PFSK-1 (cell line): ENCODE results near the gene SLPI.

ENCODE experiments used
- FOXP2 ChIP-seq: optimal IDR thresholded peaks from 2 replicates; pipeline ENCODE3; 2011; ENCODE audit warnings: borderline replicate concordance, control low read depth, inconsistent platforms; ENCODE audit not compliant: insufficient read depth; ENCODE audit errors: extremely low read length, extremely low read depth
- POLR2AphosphoS5 ChIP-seq: IDR thresholded peaks from 2 replicates; pipeline ENCODE4 v1.6.1; 2012; ENCODE audit warnings: low read depth, mild to moderate bottlenecking, control low read depth, low read length, moderate library complexity
- SIN3A ChIP-seq: IDR thresholded peaks from 2 replicates; pipeline ENCODE4 v1.6.1; 2012; ENCODE audit warnings: mild to moderate bottlenecking, low read length, moderate library complexity, borderline replicate concordance; ENCODE audit not compliant: insufficient read depth
- TAF1 ChIP-seq: IDR thresholded peaks from 2 replicates; pipeline ENCODE4 v1.6.1; 2012; ENCODE audit warnings: low read length, control low read depth, borderline replicate concordance; ENCODE audit not compliant: insufficient read depth
- TF ChIP-seq, protein P1 (sequence below), 2 experiments: IDR thresholded peaks; 2 replicates each; pipeline versions ENCODE4 v1.6.1 to v1.8.0; 2011 to 2012; ENCODE audit warnings: low read depth in 2 of 2, low read length in 2 of 2, control low read depth in 1 of 2, inconsistent platforms in 1 of 2, mild to moderate bottlenecking in 1 of 2, moderate library complexity in 1 of 2; ENCODE audit not compliant: insufficient read depth in 1 of 2

The SLPI gene

DNA sequence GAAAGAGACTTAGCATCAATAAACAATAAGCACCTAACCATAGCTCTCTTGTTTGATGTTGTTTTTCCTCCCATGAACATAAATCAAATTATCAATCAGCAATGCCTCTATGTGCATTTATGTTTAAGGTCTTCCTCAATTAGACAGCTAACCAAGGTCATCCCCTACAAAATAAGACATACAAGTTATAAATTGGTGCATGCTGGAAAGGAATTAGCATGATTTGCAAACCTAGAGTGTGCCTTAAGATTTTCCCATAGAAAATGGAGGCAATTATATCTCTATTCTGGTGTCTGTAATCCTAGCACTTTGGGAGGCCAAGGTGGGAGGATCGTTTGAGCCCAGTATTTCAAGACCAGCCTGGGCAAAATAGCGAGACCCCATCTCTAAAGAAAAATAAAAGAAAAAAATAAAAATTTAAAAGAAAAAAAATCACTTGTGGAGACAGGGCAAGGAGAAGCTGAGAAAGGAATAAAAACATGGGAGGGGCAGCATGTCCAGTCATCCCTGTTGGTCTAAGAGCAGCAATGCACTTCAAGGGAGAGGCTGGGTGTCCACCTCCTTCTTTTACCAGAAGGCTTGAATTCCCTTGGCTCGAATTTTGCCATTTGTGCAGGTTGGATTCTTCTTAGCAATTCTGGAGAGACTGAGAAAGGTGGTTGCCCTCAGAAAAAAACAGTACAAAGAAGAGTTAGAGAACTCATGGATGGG lies 9.3 kb upstream of the SLPI start:
- TF ChIP-seq SIN3A (no peak), POLR2AphosphoS5 (no peak), FOXP2 (no peak), TAF1 (no peak)
- TF ChIP-seq, protein P1, sequence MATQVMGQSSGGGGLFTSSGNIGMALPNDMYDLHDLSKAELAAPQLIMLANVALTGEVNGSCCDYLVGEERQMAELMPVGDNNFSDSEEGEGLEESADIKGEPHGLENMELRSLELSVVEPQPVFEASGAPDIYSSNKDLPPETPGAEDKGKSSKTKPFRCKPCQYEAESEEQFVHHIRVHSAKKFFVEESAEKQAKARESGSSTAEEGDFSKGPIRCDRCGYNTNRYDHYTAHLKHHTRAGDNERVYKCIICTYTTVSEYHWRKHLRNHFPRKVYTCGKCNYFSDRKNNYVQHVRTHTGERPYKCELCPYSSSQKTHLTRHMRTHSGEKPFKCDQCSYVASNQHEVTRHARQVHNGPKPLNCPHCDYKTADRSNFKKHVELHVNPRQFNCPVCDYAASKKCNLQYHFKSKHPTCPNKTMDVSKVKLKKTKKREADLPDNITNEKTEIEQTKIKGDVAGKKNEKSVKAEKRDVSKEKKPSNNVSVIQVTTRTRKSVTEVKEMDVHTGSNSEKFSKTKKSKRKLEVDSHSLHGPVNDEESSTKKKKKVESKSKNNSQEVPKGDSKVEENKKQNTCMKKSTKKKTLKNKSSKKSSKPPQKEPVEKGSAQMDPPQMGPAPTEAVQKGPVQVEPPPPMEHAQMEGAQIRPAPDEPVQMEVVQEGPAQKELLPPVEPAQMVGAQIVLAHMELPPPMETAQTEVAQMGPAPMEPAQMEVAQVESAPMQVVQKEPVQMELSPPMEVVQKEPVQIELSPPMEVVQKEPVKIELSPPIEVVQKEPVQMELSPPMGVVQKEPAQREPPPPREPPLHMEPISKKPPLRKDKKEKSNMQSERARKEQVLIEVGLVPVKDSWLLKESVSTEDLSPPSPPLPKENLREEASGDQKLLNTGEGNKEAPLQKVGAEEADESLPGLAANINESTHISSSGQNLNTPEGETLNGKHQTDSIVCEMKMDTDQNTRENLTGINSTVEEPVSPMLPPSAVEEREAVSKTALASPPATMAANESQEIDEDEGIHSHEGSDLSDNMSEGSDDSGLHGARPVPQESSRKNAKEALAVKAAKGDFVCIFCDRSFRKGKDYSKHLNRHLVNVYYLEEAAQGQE (IDR thresholded peaks at IDR 0.05; ENCODE audit: insufficient read depth in 1 of 2, low read depth in 2 of 2, low read length in 2 of 2): no peak

DNA sequence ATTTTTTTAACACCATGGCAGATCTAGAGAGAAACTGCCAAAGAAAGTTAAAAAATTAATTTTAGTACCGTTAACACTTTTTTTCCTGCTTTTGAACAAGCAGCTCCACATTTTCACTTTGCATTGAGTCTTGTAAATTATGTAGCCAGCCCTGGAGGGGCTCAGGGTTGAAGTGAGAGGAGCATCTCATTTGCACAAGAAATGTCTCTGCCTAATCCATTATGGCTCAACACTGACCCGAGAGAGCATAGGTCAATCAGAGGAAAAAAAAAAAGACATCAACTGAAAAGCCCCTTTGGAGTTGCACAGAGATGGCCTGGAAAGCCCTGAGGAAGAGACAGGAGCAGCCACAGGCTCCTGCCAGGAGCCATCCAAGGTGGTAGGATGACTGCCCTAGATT lies 4.3 kb upstream of the SLPI start:
- TF ChIP-seq, protein P1 (IDR thresholded peaks at IDR 0.05; ENCODE audit: insufficient read depth in 1 of 2, low read depth in 2 of 2, low read length in 2 of 2): no peak
- TF ChIP-seq SIN3A (no peak), POLR2AphosphoS5 (no peak), TAF1 (no peak), FOXP2 (no peak)

DNA sequence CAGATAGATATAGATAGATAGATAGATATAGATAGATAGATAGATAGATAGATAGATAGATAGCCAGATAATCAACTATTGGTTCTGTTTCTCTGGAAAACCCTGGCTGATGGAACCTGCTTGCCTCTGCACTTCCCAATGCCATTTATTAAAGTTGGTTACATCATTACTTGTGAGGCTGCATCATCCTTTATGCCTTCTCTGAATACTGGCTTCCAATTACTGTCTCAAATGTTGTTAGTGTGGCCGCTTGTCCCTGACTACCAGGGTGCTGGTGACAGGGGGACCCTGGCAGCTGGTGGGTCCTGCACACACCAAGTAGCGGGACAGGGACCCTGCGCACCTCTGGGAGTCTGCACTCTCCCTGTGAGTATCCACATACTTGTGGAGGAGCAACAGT lies 3.9 kb upstream of the SLPI start:
- no peak for TF ChIP-seq SIN3A
- no peak for TF ChIP-seq FOXP2
- no peak for TF ChIP-seq TAF1
- no peak for TF ChIP-seq POLR2AphosphoS5
- TF ChIP-seq, protein P1 (IDR thresholded peaks at IDR 0.05; ENCODE audit: insufficient read depth in 1 of 2, low read depth in 2 of 2, low read length in 2 of 2): no peak

DNA sequence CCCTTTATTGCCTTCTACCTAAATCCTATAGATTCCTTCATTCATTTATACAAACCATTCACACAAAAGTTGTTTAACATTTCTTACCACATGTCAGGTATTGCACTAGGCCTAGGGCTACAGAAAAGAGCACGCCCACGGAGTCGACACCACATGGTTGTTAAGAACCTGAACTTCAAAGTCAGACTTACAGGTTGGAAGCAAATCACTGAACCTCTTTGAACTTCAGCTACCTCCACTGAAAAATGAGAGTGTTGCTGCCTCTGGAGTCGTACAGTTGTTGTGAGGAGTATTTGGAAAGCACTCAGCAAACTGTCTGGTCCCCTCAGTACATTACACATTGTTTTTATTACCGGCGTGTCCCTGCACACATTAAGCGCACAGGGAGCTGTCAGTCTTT lies 3.3 kb upstream of the SLPI start:
- TF ChIP-seq TAF1: no peak
- TF ChIP-seq POLR2AphosphoS5: no peak
- no peak for TF ChIP-seq FOXP2
- TF ChIP-seq SIN3A: no peak
- TF ChIP-seq, protein P1 (IDR thresholded peaks at IDR 0.05; ENCODE audit: insufficient read depth in 1 of 2, low read depth in 2 of 2, low read length in 2 of 2): no peak

DNA sequence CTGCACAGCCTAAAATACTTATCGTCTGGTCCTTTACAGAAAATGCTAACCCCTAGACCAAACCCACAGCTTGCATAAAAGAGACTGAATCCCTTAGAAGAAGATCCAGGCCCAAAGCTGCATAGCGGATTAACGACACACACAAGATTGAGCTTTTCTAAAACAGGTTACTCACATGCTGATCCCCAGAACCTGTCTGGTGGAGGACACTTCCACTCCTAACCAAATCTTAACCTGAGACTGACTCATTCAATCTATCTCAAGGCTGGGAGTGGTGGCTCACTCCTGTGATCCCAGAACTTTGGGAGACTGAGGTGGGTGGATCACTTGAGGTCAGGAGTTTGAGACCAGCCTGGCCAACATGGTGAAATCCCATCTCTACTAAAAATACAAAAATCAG lies 2.8 kb upstream of the SLPI start:
- TF ChIP-seq SIN3A (no peak), TAF1 (no peak), POLR2AphosphoS5 (no peak), FOXP2 (no peak)
- TF ChIP-seq, protein P1 (IDR thresholded peaks at IDR 0.05; ENCODE audit: insufficient read depth in 1 of 2, low read depth in 2 of 2, low read length in 2 of 2): no peak
